DND-41 (cell line): Measurements from ENCODE around the gene PSMA6.
"Not testable (repeated sequence)": the region's sequence is repeated elsewhere in the genome, so short reads cannot be mapped to it uniquely, and the experiment has no call there.

Source experiments
- ATAC-seq: fragments of 200-7000 bp; cut with Tn5 transposase; 3 replicates; pipeline ENCODE4 v1.9.1; 2021; ENCODE audit warnings: low read depth; ENCODE audit not compliant: insufficient read depth
- DNase-seq: peaks from one replicate; pipeline ENCODE4 v3.0.0-alpha.2; 2020
- H2AFZ ChIP-seq: 2 replicates; pipeline ENCODE4 v1.6.0; 2012; ENCODE audit warnings: low read depth, low read length
- H3K27ac ChIP-seq: 2 replicates; pipeline ENCODE4 v1.5.1; 2012; ENCODE audit warnings: low read length, inconsistent platforms
- H3K27me3 ChIP-seq: fragments of 200-600 bp; sonication (generic); 2 replicates; pipeline ENCODE4 v1.6.0; 2012; ENCODE audit warnings: low read length, mild to moderate bottlenecking, inconsistent platforms; ENCODE audit not compliant: insufficient read depth, poor library complexity
- H3K36me3 ChIP-seq: 2 replicates; pipeline ENCODE4 v1.5.1; 2012; ENCODE audit warnings: low read length, inconsistent platforms; ENCODE audit not compliant: insufficient read depth
- H3K4me1 ChIP-seq: 2 replicates; pipeline ENCODE4 v1.5.1; 2012; ENCODE audit warnings: mild to moderate bottlenecking, low read length; ENCODE audit not compliant: insufficient read depth
- H3K4me2 ChIP-seq: 2 replicates; pipeline ENCODE4 v1.6.0; 2012; ENCODE audit warnings: mild to moderate bottlenecking, moderate library complexity, low read length, inconsistent platforms; ENCODE audit not compliant: insufficient read depth
- H3K4me3 ChIP-seq, 2 experiments: fragments of 200-600 bp in 1 of 2; shearing (Covaris generic) in 1 of 2; 2 replicates each; pipeline ENCODE4 v1.5.1; 2012 to 2016; ENCODE audit warnings: inconsistent platforms in 2 of 2, low read length in 2 of 2, mild to moderate bottlenecking in 2 of 2, low read depth in 1 of 2, moderate library complexity in 1 of 2
- H3K79me2 ChIP-seq: 2 replicates; pipeline ENCODE4 v1.6.0; 2012; ENCODE audit warnings: low read length, inconsistent platforms; ENCODE audit not compliant: insufficient read depth
- H3K9ac ChIP-seq: 2 replicates; pipeline ENCODE4 v1.6.0; 2012; ENCODE audit warnings: low read depth, mild to moderate bottlenecking, inconsistent platforms, low read length, moderate library complexity
- H3K9me3 ChIP-seq: 2 replicates; pipeline ENCODE4 v1.5.1; 2012; ENCODE audit warnings: low read length, moderate library complexity, mild to moderate bottlenecking, inconsistent platforms; ENCODE audit not compliant: insufficient read depth, severe bottlenecking
- H4K20me1 ChIP-seq: 2 replicates; pipeline ENCODE4 v1.6.0; 2012; ENCODE audit warnings: low read length; ENCODE audit not compliant: insufficient read depth
- CTCF ChIP-seq: IDR thresholded peaks from 2 replicates; pipeline ENCODE4 v1.5.1; 2012; ENCODE audit warnings: borderline replicate concordance, low read length, moderate library complexity, mild to moderate bottlenecking; ENCODE audit not compliant: poor library complexity, severe bottlenecking; ENCODE audit errors: extremely low read depth
- EZH2 ChIP-seq: IDR thresholded peaks from 3 replicates; pipeline ENCODE4 v1.6.1; 2012; ENCODE audit warnings: borderline replicate concordance, low read depth, mild to moderate bottlenecking, moderate library complexity, low read length, inconsistent platforms; ENCODE audit not compliant: severe bottlenecking

The PSMA6 gene

GRCh38 chr14:35355981-35356841 is 64.0 kb downstream of the PSMA6 start:
- H3K9ac ChIP-seq = no peak overlapping the region

GRCh38 chr14:35359655-35360054 is 67.5 kb downstream of the PSMA6 start:
- not testable (repeated sequence) for H3K79me2 ChIP-seq, H3K4me2 ChIP-seq, H3K27ac ChIP-seq, ATAC-seq, H3K36me3 ChIP-seq, H3K4me3 ChIP-seq, H4K20me1 ChIP-seq, H3K4me1 ChIP-seq, DNase-seq, H2AFZ ChIP-seq, H3K9me3 ChIP-seq, H3K9ac ChIP-seq, H3K27me3 ChIP-seq

More at GRCh38 chr14:35355981-35356841, 64.0 kb downstream of the PSMA6 start:
- Histone ChIP-seq H3K27ac (no peak overlapping the region), H2AFZ (no peak overlapping the region), H3K36me3 (no peaks in the 10 kb centered on the region), H3K9me3 (no peaks in the 10 kb centered on the region), H3K79me2 (no peaks in the 10 kb centered on the region), H3K4me3 (no peak overlapping the region), H3K4me1 (no peaks in the 10 kb centered on the region), H4K20me1 (no peaks in the 10 kb centered on the region), H3K27me3 (no peaks in the 10 kb centered on the region), H3K4me2 (no peak overlapping the region)
- DNase-seq (no peak), ATAC-seq (no peak)
- TF ChIP-seq EZH2 = no peak
- TF ChIP-seq CTCF = no peak

GRCh38 chr14:35361141-35361480 is 68.9 kb downstream of the PSMA6 start:
- H2AFZ ChIP-seq = no peak overlapping the region
- DNase-seq = no peak
- H3K9ac ChIP-seq = no peak overlapping the region
- H4K20me1 ChIP-seq = no peaks in the 10 kb centered on the region
- ATAC-seq = no peak
- H3K27ac ChIP-seq = no peak overlapping the region
- TF ChIP-seq EZH2 = no peak
- TF ChIP-seq CTCF = no peak
- no peaks in the 10 kb centered on the region for H3K27me3 ChIP-seq
- H3K36me3 ChIP-seq = no peaks in the 10 kb centered on the region
- H3K9me3 ChIP-seq = no peaks in the 10 kb centered on the region
- H3K4me2 ChIP-seq = no peak overlapping the region
- H3K79me2 ChIP-seq = no peaks in the 10 kb centered on the region
- no peak overlapping the region for H3K4me3 ChIP-seq
- no peaks in the 10 kb centered on the region for H3K4me1 ChIP-seq

GRCh38 chr14:35362450-35362849 is 70.3 kb downstream of the PSMA6 start:
- Histone ChIP-seq H3K4me3 (no peak overlapping the region), H3K79me2 (no peaks in the 10 kb centered on the region), H3K9ac (no peak overlapping the region), H3K27ac (no peak overlapping the region), H3K27me3 (no peaks in the 10 kb centered on the region), H3K4me2 (no peak overlapping the region), H3K4me1 (no peaks in the 10 kb centered on the region), H2AFZ (no peak overlapping the region), H3K36me3 (no peaks in the 10 kb centered on the region), H3K9me3 (no peaks in the 10 kb centered on the region), H4K20me1 (no peaks in the 10 kb centered on the region)
- TF ChIP-seq CTCF (no peak), EZH2 (no peak)
- ATAC-seq = no peak
- no peak for DNase-seq
